GM21515 (cell line): ENCODE results near the gene GRIN2A.
"Not testable (repeated sequence)": the region's sequence is repeated elsewhere in the genome, so short reads cannot be mapped to it uniquely, and the experiment has no call there.

Source experiments
- ATAC-seq: cut with Tn5 transposase; IDR thresholded peaks from one replicate; pipeline ENCODE4 v1.9.1; 2021; ENCODE audit not compliant: unreplicated experiment

GRIN2A gene

DNA sequence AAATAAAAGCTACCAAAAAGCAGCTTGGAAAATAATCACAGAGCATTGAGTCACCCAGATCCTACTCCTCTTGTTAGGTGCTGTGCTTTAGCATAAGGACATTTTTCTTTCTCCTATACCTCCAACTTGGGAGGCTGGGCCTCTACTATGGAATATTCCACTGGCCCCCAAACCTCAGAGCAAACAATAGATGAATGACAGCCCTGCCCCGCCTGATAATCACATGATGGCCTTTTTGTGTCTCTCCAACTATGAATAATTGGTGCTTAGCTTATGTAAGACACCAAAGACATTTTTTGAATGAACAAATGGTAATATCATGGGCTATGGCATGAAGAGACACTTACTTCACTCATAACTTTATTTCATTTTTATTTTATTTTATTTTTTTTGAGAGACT is 250.2 kb downstream of the GRIN2A start:
- no peak for ATAC-seq

DNA sequence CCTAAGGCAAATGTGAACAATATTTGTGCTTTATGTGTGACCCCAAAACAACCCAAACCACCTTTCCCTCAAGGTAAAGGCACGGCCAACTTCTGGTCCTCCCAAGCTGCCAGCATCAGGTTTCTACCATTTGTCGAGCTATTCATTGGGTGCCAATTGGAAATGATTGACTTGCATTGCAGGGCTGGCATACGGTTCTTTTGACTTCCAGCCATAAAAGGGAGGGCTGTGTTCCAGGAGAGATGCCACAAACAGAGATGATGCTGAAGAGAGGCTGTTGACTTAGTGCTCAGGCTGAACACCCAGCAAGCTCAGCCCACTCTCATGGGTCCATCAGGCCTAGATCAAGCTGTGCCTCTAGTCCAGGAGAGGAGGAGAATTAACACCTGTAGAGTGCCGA is 252.4 kb downstream of the GRIN2A start:
- ATAC-seq: no peak

DNA sequence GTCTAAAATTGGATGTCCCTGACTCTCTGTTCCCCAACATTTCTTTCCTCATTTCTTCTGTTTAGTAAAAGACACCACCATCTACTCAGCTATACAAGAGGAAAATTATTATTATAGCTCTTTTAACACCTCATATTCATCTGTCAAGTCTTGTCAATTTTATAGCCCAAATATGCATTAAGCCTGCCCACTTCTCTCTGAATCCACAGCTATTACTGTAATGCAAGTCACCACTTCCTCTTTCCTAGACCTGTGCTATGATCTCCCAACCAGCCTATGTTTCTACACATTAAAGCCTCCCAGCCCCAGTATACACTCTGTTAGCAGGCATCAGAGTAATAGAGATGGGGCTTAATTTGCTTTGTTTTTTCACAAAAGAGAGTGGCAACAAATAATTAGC is 252.9 kb downstream of the GRIN2A start:
- ATAC-seq: no peak

- ATAC-seq: no peak
Observed at GRCh38 chr16:9922441-9922840, 259.8 kb downstream of the GRIN2A start.

DNA sequence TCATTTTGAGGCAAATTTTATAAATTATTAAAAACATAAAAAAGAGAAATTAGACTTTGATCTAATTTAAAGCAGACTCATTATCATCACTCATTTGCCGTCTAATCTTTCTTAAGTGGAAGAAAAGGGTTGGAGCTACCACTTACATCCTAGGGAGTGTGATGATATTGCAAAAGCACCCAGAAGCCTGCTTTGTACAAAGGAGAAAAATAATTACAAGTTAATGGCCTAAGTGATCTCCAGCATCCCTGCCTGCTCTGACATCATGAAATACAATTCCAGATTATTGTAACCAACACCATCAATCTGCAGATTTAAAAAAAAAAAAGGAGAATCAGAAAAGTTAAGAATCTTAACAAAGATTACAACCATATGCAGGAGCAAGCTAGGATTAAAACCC is 260.2 kb downstream of the GRIN2A start:
- no peak for ATAC-seq

DNA sequence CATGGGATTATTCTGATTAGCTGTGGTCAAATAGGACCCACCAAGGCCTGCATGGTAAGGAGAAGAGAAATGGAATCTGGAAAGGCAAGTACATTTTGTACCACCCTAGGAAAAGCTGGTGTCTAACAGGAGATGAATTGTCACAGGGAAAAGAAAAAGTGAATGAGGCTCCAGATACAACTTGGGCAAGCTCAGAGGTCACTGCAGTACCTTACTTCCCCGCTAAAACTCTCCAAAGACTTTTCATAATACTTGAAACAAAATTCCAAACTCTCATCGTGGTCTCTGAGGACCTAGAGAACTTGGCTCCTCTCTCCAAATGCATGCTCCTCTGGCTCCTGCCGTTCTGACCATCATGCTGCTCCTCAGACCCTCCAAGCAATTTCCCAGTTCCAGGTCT is 262.8 kb downstream of the GRIN2A start:
- no peak for ATAC-seq

GRCh38 chr16:9917691-9918090 is 264.5 kb downstream of the GRIN2A start:
- ATAC-seq: no peak

GRCh38 chr16:9913604-9914326 is 268.5 kb downstream of the GRIN2A start:
- ATAC-seq: no peak

DNA sequence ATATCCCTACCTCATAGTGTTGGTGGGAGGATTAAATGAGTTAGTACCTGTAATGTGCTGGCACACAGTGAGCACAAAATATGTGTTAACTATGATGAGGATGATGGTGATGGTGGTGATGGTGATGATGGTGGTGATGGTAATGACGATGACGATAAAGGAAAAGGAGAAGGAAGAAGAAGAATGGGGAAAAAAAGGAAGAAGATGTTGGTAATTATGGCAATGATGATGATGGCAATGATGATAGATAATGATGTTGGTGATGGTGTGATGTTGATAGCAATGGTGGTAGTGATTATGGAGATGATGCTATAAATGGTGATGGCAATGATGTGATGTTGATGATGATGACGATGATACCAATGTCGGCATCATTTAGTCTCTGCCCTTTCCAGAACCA is 270.2 kb downstream of the GRIN2A start:
- ATAC-seq: no peak

GRCh38 chr16:9911231-9911630 is 271.0 kb downstream of the GRIN2A start:
- no peak for ATAC-seq

- no peak for ATAC-seq
Observed at GRCh38 chr16:9909072-9909825, 273.0 kb downstream of the GRIN2A start.

DNA sequence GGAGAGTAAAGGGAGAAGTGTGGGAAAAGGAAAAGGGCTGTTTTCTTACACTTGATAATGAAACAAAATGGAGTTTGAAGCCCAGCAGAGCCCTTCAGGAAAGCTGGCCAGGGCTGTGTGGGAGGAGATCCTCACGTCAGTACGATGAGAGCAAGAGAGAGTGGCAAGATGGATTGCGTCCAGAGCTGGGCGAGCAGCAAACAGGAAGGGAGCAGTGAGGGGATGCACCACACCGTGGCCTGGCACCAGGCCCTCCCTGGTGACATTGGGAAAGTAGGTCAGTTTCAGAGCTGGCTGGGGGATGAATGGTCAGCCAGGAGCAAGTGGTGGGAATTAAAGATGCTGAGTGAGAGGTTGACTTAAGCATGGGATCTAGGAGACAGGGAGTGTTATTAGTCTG is 273.6 kb downstream of the GRIN2A start:
- ATAC-seq: no peak

GRCh38 chr16:9907752-9908151 is 274.5 kb downstream of the GRIN2A start:
- no peak for ATAC-seq

- ATAC-seq: no peak
Observed at GRCh38 chr16:9906218-9906617, 276.0 kb downstream of the GRIN2A start.

DNA sequence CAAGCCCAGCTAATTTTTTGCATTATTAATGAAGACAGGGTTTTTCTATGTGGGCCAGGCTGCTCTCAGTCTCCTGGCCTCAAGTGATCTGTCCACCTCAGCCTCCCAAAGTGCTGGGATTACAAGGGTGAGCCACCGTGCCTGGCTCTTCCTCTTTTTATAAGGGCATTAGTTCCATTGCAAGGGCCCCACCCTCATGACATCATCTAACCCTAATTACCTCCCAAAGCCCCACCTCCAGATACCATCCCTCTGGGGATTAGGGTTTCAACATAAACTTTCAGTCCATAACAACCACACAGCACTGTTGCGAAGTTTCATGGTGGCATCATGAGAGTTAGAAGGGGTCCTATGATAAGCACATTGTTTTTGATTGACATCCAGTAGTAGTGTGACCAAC is 277.7 kb downstream of the GRIN2A start:
- ATAC-seq: no peak

- ATAC-seq: no peak
Observed at GRCh38 chr16:9900576-9900975, 281.7 kb downstream of the GRIN2A start.

GRCh38 chr16:9898555-9898954 is 283.7 kb downstream of the GRIN2A start:
- ATAC-seq: no peak

GRCh38 chr16:9898124-9898523 is 284.1 kb downstream of the GRIN2A start:
- ATAC-seq: no peak

GRCh38 chr16:9895817-9896216 is 286.4 kb downstream of the GRIN2A start:
- ATAC-seq: no peak

- ATAC-seq: no peak
Observed at GRCh38 chr16:9885876-9886275, 296.4 kb downstream of the GRIN2A start.

DNA sequence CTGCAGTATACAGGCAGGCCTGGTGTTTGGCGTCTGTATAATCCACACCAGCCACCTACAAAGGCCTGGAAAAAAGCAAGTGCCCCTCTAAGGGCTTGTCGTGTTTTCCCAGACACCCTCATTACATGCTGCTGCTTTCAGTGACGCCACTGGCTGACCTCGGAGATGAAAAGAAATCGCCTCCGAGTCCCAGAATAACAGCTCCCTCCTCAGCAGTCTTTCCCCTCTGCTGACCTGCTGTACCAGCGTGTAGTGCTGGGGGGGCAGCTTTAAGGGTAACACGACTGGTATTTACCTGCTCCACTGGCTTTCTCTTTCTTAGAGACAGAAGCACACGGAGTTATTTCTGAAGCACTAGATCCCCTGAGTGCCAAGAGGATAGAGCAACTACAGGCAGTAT is 296.8 kb downstream of the GRIN2A start:
- no peak for ATAC-seq

DNA sequence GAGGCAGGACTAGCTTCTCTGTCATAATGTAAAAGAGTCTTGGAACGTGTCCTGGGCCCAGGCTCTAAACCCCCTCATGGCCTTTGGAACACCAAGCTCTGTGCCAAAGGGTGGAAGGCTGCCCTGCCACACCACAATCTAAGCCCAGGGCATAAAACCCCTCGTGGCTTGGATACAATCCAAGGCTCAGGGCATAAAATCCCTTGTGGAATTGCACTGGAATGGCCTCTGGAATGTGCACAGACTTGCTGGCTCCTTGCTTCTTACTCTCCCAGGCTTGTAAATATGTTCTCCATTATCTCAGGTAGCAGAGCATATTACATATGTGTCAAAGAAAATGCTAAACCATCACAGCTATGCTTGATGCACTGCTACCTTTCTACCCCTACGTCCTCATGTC is 306.2 kb downstream of the GRIN2A start:
- not testable (repeated sequence) for ATAC-seq

- no peak for ATAC-seq
Observed at GRCh38 chr16:9874219-9874618, 308.0 kb downstream of the GRIN2A start.
